ENCODE results near the gene YIPF1.

GRCh38 chr1:53842347-53842746 lies 47.2 kb downstream of the YIPF1 start:
- no peak for TF ChIP-seq EZH2 (IDR thresholded peaks at IDR 0.05; ENCODE audit: low read length, unreplicated experiment)
- TF ChIP-seq CTCF (conservative IDR thresholded peaks at IDR 0.05; ENCODE audit: low read depth, low read length), result no peak
- no peak for TF ChIP-seq EZH2phosphoT487 (IDR thresholded peaks at IDR 0.05; ENCODE audit: borderline replicate concordance, low read length)

Measured in PC-3 (cell line).